ENCODE results near the gene CREBBP.
A peak's percentile ranks its signal among the peaks of the same experiment; 100 is the strongest.

Gene CREBBP

DNA sequence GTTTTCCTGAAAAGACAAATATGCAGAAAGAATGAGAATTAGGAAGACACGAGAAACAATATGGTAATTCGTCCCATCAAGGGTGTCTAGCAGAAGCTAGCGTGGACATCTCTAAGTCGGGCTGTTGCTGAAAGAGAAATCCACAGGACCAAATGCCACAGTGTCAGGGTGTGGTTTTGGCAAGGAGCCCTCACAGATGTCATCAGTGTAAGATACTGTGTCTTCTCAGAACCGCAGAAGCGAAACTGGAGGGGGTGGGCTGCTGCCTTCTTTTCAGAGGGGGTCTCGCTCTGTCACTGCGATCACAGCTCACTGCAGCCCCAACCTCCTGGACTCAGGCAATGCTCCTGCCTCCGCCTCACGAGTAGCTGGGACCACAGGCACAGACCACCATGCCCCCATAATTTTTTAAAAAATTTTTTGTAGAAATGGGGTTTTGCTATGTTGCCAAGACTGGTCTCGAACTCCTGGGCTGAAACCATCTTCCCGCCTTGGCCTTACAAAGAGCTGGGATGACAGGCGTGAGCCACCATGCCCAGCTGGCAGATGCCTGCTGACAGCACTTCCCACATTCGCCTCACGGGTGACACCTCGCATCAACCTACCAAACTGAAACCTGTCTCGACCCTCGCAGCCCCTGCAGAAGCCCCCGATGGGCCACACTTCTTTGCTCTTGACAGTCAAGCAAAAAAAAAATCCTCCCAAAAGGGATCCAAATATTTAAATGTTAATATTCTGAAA lies 189.4 kb downstream of the CREBBP start:
- H3K27ac ChIP-seq, result no peak overlapping the region
- TF ChIP-seq ZFX (IDR thresholded peaks at IDR 0.05; ENCODE audit: borderline replicate concordance) (no peak), CTCF (IDR thresholded peaks at IDR 0.05) (no peak)

DNA sequence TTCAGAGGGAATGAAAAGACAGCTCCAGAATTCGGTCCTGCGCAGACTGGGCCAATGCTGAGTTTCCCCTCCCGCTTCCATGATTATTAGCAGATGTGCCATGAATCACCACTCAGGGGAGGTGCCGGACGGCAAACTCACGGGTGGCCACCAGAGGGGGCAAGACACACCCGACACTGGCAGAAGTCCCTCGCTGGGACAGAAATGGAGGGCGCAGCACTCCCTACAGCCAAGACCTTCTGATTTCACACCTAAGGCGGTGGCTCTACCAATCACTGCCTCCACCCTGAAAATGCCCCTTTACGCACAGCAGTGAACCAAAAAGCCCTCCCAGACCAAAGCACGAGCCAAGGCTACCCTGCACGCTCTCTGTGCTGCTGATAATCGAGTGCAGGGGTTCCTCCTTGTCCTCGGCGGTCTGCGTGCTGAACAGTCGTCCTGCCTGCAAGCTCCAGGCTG lies 190.0 kb downstream of the CREBBP start:
- no peak overlapping the region for H3K27ac ChIP-seq
- TF ChIP-seq ZFX (IDR thresholded peaks at IDR 0.05; ENCODE audit: borderline replicate concordance) (no peak), CTCF (IDR thresholded peaks at IDR 0.05) (peak; percentile 95)

DNA sequence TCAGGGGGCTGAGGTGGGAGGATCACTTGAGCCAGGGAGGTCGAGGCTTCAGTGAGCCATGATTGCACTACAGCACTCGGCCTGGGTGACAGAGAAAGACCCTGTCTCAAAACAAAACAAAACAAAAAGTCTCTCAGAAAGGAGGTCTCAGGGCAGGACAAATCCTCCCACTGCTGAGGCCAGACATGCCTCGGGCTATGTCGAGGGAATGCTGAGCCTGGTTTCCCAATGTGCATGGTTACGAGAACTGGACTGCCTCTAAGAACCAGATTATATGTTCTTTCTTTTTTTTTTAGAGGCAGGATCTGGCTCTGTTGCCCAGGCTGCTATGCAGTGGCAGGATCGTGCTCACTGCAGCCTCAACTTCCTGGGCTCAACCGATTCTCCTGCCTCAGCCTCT lies 190.8 kb downstream of the CREBBP start:
- TF ChIP-seq ZFX (IDR thresholded peaks at IDR 0.05; ENCODE audit: borderline replicate concordance), result no peak
- no peak overlapping the region for H3K27ac ChIP-seq

- TF ChIP-seq ZFX (IDR thresholded peaks at IDR 0.05; ENCODE audit: borderline replicate concordance) (no peak), CTCF (IDR thresholded peaks at IDR 0.05) (no peak)
- no peak overlapping the region for H3K27ac ChIP-seq
Observed at GRCh38 chr16:3687792-3688191, 192.7 kb downstream of the CREBBP start.

GRCh38 chr16:3687021-3687420 lies 193.5 kb downstream of the CREBBP start:
- TF ChIP-seq ZFX (IDR thresholded peaks at IDR 0.05; ENCODE audit: borderline replicate concordance) (no peak), CTCF (IDR thresholded peaks at IDR 0.05) (no peak)
- no peak overlapping the region for H3K27ac ChIP-seq

DNA sequence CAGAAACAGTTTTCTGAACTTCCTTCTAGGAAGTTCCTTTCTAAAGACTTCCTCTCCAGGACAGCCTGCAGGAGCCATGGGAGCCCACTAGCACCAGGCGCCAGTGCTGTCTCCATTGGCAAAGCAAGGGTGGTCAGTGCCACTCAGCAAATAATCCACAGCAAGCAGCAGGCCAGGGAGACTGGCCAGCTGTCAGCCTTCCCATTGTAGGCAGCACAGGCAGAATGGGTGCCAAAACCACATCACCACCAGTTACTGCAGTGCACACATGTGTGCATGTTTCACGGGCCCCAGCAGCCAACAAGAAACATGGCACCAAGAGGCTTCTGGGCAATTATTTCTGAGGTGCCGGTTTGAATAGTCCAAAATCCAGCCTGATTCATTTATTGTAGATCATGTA lies 199.3 kb downstream of the CREBBP start:
- TF ChIP-seq ZFX (IDR thresholded peaks at IDR 0.05; ENCODE audit: borderline replicate concordance) (no peak), CTCF (IDR thresholded peaks at IDR 0.05) (no peak)
- H3K27ac ChIP-seq, result no peak overlapping the region

DNA sequence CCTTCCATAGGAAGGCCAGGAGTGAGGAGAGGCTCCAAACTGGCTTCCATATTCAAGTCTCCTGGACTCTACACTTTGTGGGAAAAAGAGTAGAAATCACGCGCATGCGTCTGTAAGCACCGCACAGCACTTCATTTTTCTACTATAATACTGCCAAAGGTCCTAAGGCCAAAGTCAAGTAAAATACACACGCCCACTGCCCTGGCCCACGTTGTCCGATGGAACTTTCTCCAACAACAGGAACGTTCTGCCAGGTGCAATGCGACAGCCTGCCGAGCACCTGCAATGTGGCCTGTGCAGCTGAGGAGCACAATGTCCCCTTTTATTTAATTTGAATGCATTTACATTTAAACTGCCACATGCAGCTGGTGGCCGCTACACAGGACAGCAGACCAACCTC lies 202.5 kb downstream of the CREBBP start:
- no peak overlapping the region for H3K27ac ChIP-seq
- TF ChIP-seq CTCF (IDR thresholded peaks at IDR 0.05) (no peak), ZFX (IDR thresholded peaks at IDR 0.05; ENCODE audit: borderline replicate concordance) (no peak)
